ENCODE measurements around the gene NGB.
A peak's percentile ranks its signal among the peaks of the same experiment; 100 is the strongest.
"Not testable (repeated sequence)": the region's sequence is repeated elsewhere in the genome, so short reads cannot be mapped to it uniquely, and the experiment has no call there.

NGB gene

GRCh38 chr14:77271113-77271710 is at the start of gene NGB:
NGB (minus strand) TSS chr14:77271206; CDS start chr14:77270937, 269 bp downstream.
- DNase-seq = no peak

- DNase-seq = peak; percentile 94
Observed at GRCh38 chr14:77320238-77320935, 49.4 kb upstream of the NGB start, which contains the start of gene POMT2. POMT2 (minus strand) TSS chr14:77320883; CDS start chr14:77320681, 202 bp downstream.

- no peak for DNase-seq
Observed at GRCh38 chr14:77319422-77319821, 48.4 kb upstream of the NGB start.

GRCh38 chr14:77318756-77319155 is 47.8 kb upstream of the NGB start:
- not testable (repeated sequence) for DNase-seq

GRCh38 chr14:77318006-77318553 is 47.1 kb upstream of the NGB start:
- DNase-seq = no peak

- no peak for DNase-seq
Observed at GRCh38 chr14:77316872-77317301, 45.9 kb upstream of the NGB start.

GRCh38 chr14:77316195-77316505 is 45.1 kb upstream of the NGB start:
- DNase-seq = no peak

- DNase-seq = no peak
Observed at GRCh38 chr14:77314539-77315457, 43.8 kb upstream of the NGB start.

- DNase-seq = no peak
Observed at GRCh38 chr14:77314043-77314442, 43.0 kb upstream of the NGB start.

- no peak for DNase-seq
Observed at GRCh38 chr14:77313371-77313770, 42.4 kb upstream of the NGB start.

GRCh38 chr14:77311217-77311616 is 40.2 kb upstream of the NGB start:
- DNase-seq = no peak

- no peak for DNase-seq
Observed at GRCh38 chr14:77310026-77310425, 39.0 kb upstream of the NGB start.

- no peak for DNase-seq
Observed at GRCh38 chr14:77309131-77309530, 38.1 kb upstream of the NGB start.

GRCh38 chr14:77306851-77307496 is 36.0 kb upstream of the NGB start:
- DNase-seq = peak; percentile 31

- DNase-seq = no peak
Observed at GRCh38 chr14:77306416-77306815, 35.4 kb upstream of the NGB start.

- no peak for DNase-seq
Observed at GRCh38 chr14:77305696-77306095, 34.7 kb upstream of the NGB start.

GRCh38 chr14:77303417-77304156 is 32.6 kb upstream of the NGB start:
- DNase-seq = peak; percentile 94

- peak; percentile 96 for DNase-seq
Observed at GRCh38 chr14:77302926-77303325, 31.9 kb upstream of the NGB start.

- peak; percentile 75 for DNase-seq
Observed at GRCh38 chr14:77301103-77301502, 30.1 kb upstream of the NGB start.

- no peak for DNase-seq
Observed at GRCh38 chr14:77299771-77300170, 28.8 kb upstream of the NGB start.

- DNase-seq = no peak
Observed at GRCh38 chr14:77296906-77297305, 25.9 kb upstream of the NGB start.

- no peak for DNase-seq
Observed at GRCh38 chr14:77296155-77296554, 25.1 kb upstream of the NGB start.
